Measurements from ENCODE around the gene EHMT1. TPM values are rescaled to one million over a fixed set of nuclear protein-coding genes. Genes with fewer than 3 reads are reported as not detected.

The EHMT1 gene
- total and polyA plus RNA-seq, 2 of the 13 experiments (the other 11 are each of a cell fraction or from before 2014, with no cell fraction given): 23.0 to 27.1 TPM

- ChIA-PET CTCF (ENCODE audit: low intra/inter-chr PET ratio, low total read pairs) (no interaction called here), POLR2A (no interaction called here)
- H3K9me3 ChIP-seq (ENCODE audit: low read length): no peaks in the 10 kb centered on the region
- TF ChIP-seq ZC3H4 (CRISPR knock-in tag; IDR thresholded peaks at IDR 0.05; ENCODE audit: borderline replicate concordance): no peak
- TF ChIP-seq ZNF232 (CRISPR knock-in tag; IDR thresholded peaks at IDR 0.05; ENCODE audit: borderline replicate concordance): no peak
- no peak for TF ChIP-seq NFKB2 (CRISPR knock-in tag; IDR thresholded peaks at IDR 0.05; ENCODE audit: borderline replicate concordance)
- no peak for TF ChIP-seq MEF2D (CRISPR knock-in tag; IDR thresholded peaks at IDR 0.05)
- no peak for TF ChIP-seq RELA (CRISPR knock-in tag; IDR thresholded peaks at IDR 0.05)
- no peak for TF ChIP-seq ZNF614 (CRISPR knock-in tag; IDR thresholded peaks at IDR 0.05; ENCODE audit: borderline replicate concordance)
- TF ChIP-seq ZNF180 (CRISPR knock-in tag; IDR thresholded peaks at IDR 0.05; ENCODE audit: borderline replicate concordance, low read depth): no peak
- no peak for TF ChIP-seq SALL1 (CRISPR knock-in tag; IDR thresholded peaks at IDR 0.05)
- no peak for TF ChIP-seq RARA (CRISPR knock-in tag; IDR thresholded peaks at IDR 0.05)
- no peak for TF ChIP-seq ZNF879 (CRISPR knock-in tag; IDR thresholded peaks at IDR 0.05)
- TF ChIP-seq BHLHE40 (IDR thresholded peaks at IDR 0.05; ENCODE audit: low read length): no peak
- TF ChIP-seq ATF1 (CRISPR knock-in tag; IDR thresholded peaks at IDR 0.05): no peak
- TF ChIP-seq HNRNPH1 (optimal IDR thresholded peaks at IDR 0.05; ENCODE audit: low read depth, low read length): no peak
- TF ChIP-seq, protein P1, sequence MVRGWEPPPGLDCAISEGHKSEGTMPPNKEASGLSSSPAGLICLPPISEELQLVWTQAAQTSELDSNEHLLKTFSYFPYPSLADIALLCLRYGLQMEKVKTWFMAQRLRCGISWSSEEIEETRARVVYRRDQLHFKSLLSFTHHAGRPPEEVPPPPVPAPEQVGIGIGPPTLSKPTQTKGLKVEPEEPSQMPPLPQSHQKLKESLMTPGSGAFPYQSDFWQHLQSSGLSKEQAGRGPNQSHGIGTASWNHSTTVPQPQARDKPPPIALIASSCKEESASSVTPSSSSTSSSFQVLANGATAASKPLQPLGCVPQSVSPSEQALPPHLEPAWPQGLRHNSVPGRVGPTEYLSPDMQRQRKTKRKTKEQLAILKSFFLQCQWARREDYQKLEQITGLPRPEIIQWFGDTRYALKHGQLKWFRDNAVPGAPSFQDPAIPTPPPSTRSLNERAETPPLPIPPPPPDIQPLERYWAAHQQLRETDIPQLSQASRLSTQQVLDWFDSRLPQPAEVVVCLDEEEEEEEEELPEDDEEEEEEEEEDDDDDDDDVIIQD (CRISPR knock-in tag; IDR thresholded peaks at IDR 0.05; ENCODE audit: low read depth): no peak
- no peak for TF ChIP-seq MTERF4 (CRISPR knock-in tag; IDR thresholded peaks at IDR 0.05)
- TF ChIP-seq NCOA2 (CRISPR knock-in tag; IDR thresholded peaks at IDR 0.05): no peak
- no peak for TF ChIP-seq ZSCAN22 (CRISPR knock-in tag; IDR thresholded peaks at IDR 0.05)
- TF ChIP-seq RNF2 (conservative IDR thresholded peaks at IDR 0.05; ENCODE audit: low read depth): no peak
- no peak for TF ChIP-seq ZNF563 (CRISPR knock-in tag; IDR thresholded peaks at IDR 0.05)
- no peak overlapping the region for H3K4me2 ChIP-seq (ENCODE audit: low read depth, low read length)
- peaks cover 0 to 1% of the 10 kb centered on the region in 2 experiments; a peak in 2 of 5 replicates for H3K36me3 ChIP-seq (replicated peaks in 1 of 2; ENCODE audit: control insufficient read depth in 1 of 2, insufficient read depth in 2 of 2, low read length in 2 of 2)
- no peak overlapping the region for H2AFZ ChIP-seq (ENCODE audit: low read length)
- FAIRE-seq (no peak), ATAC-seq (no peak), DNase-seq (ENCODE audit: low spot score) (no peak)
- H3K27ac ChIP-seq (ENCODE audit: extremely low read length, insufficient read depth, low read length): no peak overlapping the region
- H3K9ac ChIP-seq (ENCODE audit: insufficient read depth, low read depth, low read length): no peak overlapping the region
- BruUV-seq (replicated peaks): no TSS peak
- peaks cover 25% of the 10 kb centered on the region for H4K20me1 ChIP-seq (ENCODE audit: insufficient read depth, low read length)
- no peaks in the 10 kb centered on the region for H3K27me3 ChIP-seq (ENCODE audit: control insufficient read depth in 1 of 2, insufficient read depth in 2 of 2, low read length in 2 of 2)
- H3K4me1 ChIP-seq (ENCODE audit: insufficient read depth, low read length): peaks cover 29% of the 10 kb centered on the region
- in situ Hi-C loops (cut with HindIII; ENCODE audit: extremely low pct_ligation_motif_present, low pct_unique_long_range_greater_than_20kb) (no loop called here), intact Hi-C loops (cut with micrococcal nuclease; ENCODE audit: unreplicated experiment) (no loop called here)
- 85% methylated on average over 5 of the region's 5 CpGs for WGBS (ENCODE audit: low lambda C conversion rate)
- H3K4me3 ChIP-seq (replicated peaks in 1 of 3; ENCODE audit: insufficient read depth in 1 of 3, low read depth in 2 of 3, low read length in 3 of 3): no peak overlapping the region
- peaks cover 76% of the 10 kb centered on the region for H3K79me2 ChIP-seq (ENCODE audit: insufficient read depth, low read length)
These were observed 15.2 kb downstream of the EHMT1 start for GRCh38 chr9:137634016-137634415.

Measured in HepG2 (cell line).